GM23248 (cell line): ENCODE data around the gene RAD21L1.

Source experiments
- EZH2 ChIP-seq: fragments of 200-600 bp; sonication (generic); IDR thresholded peaks from 2 replicates; pipeline ENCODE4 v1.6.1; 2018; ENCODE audit warnings: antibody characterized with exemption, mild to moderate bottlenecking; ENCODE audit not compliant: insufficient read depth, poor library complexity, severe bottlenecking
- EZH2phosphoT487 ChIP-seq: fragments of 200-600 bp; sonication (generic); IDR thresholded peaks from 2 replicates; pipeline ENCODE4 v1.6.1; 2018; ENCODE audit warnings: antibody characterized with exemption, moderate library complexity, mild to moderate bottlenecking, low read depth; ENCODE audit not compliant: insufficient read depth

GRCh38 chr20:1215386-1216170, 10.3 kb upstream of the RAD21L1 start:
- TF ChIP-seq EZH2 (no peak), EZH2phosphoT487 (no peak)
